ENCODE data around the gene STT3A. TPM values are rescaled to one million over a fixed set of nuclear protein-coding genes. Genes with fewer than 3 reads are reported as not detected.

The STT3A gene
- total RNA-seq, 1 experiment from 2014 or later = 113 TPM

DNA sequence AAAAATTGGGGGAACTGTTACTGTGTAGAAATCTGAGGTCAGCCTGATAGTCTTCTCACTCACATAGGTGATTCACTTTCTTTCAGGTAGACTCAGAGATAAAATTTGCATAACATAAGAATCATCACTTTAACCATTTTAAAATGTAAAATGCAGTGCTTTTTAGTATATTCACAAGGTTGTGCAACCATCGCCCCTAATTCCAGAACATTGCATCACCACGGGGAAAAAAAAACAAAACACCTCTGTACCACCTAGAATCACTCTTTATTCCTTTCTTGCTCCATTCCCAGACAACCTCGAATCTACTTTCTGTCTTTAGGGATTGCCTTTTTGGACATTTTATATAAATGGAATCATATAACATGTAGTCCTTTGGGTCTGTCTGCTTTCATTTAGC is 53.2 kb downstream of the STT3A start:
- ChIA-PET POLR2A (ENCODE audit: unreplicated experiment) (no interaction called here), CTCF (no interaction called here)
- Histone ChIP-seq H3F3A (ENCODE audit: insufficient read depth, low read depth) (no peaks in the 10 kb centered on the region), H2AFZ (no peak overlapping the region), H3K4me2 (no peak overlapping the region), H3K9me2 (ENCODE audit: insufficient read depth) (no peaks in the 10 kb centered on the region), H3K27ac (no peak overlapping the region), H3K36me3 (ENCODE audit: low read depth) (peaks cover 19% of the 10 kb centered on the region), H4K20me1 (ENCODE audit: insufficient read depth) (no peaks in the 10 kb centered on the region), H3K9me3 (ENCODE audit: insufficient read depth, low read depth) (no peaks in the 10 kb centered on the region; the same call in 1 of the 2 replicates), H3K79me2 (ENCODE audit: low read depth) (no peaks in the 10 kb centered on the region), H3K4me3 (no peak overlapping the region), H3K27me3 (ENCODE audit: insufficient read depth, low read depth) (no peaks in the 10 kb centered on the region), H3K4me1 (replicated peaks; ENCODE audit: insufficient read depth) (no peaks in the 10 kb centered on the region)
- TF ChIP-seq, protein P1, sequence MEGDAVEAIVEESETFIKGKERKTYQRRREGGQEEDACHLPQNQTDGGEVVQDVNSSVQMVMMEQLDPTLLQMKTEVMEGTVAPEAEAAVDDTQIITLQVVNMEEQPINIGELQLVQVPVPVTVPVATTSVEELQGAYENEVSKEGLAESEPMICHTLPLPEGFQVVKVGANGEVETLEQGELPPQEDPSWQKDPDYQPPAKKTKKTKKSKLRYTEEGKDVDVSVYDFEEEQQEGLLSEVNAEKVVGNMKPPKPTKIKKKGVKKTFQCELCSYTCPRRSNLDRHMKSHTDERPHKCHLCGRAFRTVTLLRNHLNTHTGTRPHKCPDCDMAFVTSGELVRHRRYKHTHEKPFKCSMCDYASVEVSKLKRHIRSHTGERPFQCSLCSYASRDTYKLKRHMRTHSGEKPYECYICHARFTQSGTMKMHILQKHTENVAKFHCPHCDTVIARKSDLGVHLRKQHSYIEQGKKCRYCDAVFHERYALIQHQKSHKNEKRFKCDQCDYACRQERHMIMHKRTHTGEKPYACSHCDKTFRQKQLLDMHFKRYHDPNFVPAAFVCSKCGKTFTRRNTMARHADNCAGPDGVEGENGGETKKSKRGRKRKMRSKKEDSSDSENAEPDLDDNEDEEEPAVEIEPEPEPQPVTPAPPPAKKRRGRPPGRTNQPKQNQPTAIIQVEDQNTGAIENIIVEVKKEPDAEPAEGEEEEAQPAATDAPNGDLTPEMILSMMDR (conservative IDR thresholded peaks at IDR 0.05) = no peak
- no peak for TF ChIP-seq EZH2 (IDR thresholded peaks at IDR 0.05; ENCODE audit: low read depth)
- intact Hi-C loops (cut with micrococcal nuclease; ENCODE audit: unreplicated experiment) = loop anchor here (5.0 kb wide), 1 partner anchor 34 kb away; no protein-coding TSS in a partner anchor
- DNase-seq = no peak
- BruUV-seq (replicated peaks) = no TSS peak

DNA sequence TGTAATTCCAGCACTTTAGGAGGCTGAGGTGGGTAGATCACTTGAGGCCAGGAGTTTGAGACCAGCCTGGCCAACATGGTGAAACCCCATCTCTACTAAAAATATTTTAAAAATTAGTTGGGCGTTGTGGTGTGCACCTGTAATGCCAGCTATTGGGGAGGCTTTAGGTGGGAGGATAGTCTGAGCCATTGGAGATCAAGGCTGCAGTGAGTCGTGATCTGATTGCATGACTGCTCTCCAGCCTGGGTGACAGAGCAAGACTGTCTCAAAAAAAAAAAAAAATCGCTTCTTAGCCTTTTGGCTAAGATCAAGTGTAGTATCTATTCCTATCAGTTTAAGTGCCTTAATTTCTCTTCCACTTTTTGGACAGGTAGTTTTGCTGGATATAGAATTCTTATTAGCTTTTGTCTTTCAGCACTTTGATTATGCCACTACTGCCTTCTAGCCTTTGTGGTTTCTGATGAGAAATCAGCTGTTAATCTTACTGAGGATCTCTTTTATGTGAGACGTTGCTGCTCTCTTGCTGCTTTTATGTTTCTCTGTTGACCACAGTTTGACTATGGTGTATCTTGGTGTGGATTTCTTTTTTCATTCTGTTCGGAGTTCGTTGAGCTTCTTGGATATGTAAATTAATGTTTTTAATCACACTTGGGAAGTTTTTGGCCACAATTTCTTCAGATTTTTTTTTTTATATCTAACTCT is 57.0 kb downstream of the STT3A start:
- intact Hi-C loops (cut with micrococcal nuclease; ENCODE audit: unreplicated experiment) = loop anchor here (5.0 kb wide), 1 partner anchor 37 kb away; no protein-coding TSS in a partner anchor
- no peak overlapping the region for H3K4me3 ChIP-seq
- no TSS peak for BruUV-seq (replicated peaks)
- TF ChIP-seq, protein P1 (conservative IDR thresholded peaks at IDR 0.05) = no peak
- no peak for TF ChIP-seq EZH2 (IDR thresholded peaks at IDR 0.05; ENCODE audit: low read depth)
- no peaks in the 10 kb centered on the region for H3K4me1 ChIP-seq (replicated peaks; ENCODE audit: insufficient read depth)
- H3K79me2 ChIP-seq (ENCODE audit: low read depth) = no peaks in the 10 kb centered on the region
- peaks cover 21% of the 10 kb centered on the region for H3K36me3 ChIP-seq (ENCODE audit: low read depth)
- DNase-seq = no peak
- ChIA-PET POLR2A (ENCODE audit: unreplicated experiment) (no interaction called here), CTCF (no interaction called here)
- H3K9me3 ChIP-seq (ENCODE audit: insufficient read depth, low read depth) = no peaks in the 10 kb centered on the region; the same call in 1 of the 2 replicates
- H3F3A ChIP-seq (ENCODE audit: insufficient read depth, low read depth) = no peaks in the 10 kb centered on the region
- H3K27ac ChIP-seq = no peak overlapping the region
- no peaks in the 10 kb centered on the region for H3K27me3 ChIP-seq (ENCODE audit: insufficient read depth, low read depth)
- no peaks in the 10 kb centered on the region for H3K9me2 ChIP-seq (ENCODE audit: insufficient read depth)
- H3K4me2 ChIP-seq = no peak overlapping the region
- no peaks in the 10 kb centered on the region for H4K20me1 ChIP-seq (ENCODE audit: insufficient read depth)
- no peak overlapping the region for H2AFZ ChIP-seq

DNA sequence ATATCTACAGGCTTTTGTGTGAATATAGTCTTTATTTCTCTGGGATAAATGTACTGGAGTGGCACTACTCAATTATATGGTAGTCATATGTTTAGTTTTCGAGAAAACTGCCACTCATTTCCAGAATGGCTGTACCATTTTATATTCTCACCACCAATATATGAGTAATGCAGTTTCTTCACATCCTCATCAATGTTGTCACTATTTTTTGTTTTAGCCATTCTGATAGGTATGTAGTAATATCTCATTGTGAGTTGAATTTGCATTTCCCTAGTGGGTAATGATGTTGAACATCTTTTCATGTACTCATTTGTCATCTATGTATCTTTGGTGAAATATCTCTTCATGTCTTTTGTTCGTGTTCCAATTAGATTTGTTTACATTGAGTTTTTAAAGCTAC is 70.0 kb downstream of the STT3A start:
- peaks cover 5% of the 10 kb centered on the region; the same call in 1 of the 2 replicates for H3F3A ChIP-seq (ENCODE audit: insufficient read depth, low read depth)
- intact Hi-C loops (cut with micrococcal nuclease; ENCODE audit: unreplicated experiment) = no loop called here
- no peak overlapping the region for H3K27ac ChIP-seq
- ChIA-PET CTCF (no interaction called here), POLR2A (ENCODE audit: unreplicated experiment) (no interaction called here)
- no peaks in the 10 kb centered on the region for H3K4me1 ChIP-seq (replicated peaks; ENCODE audit: insufficient read depth)
- no peak overlapping the region for H3K4me2 ChIP-seq
- H3K27me3 ChIP-seq (ENCODE audit: insufficient read depth, low read depth) = no peaks in the 10 kb centered on the region
- H3K4me3 ChIP-seq = no peak overlapping the region
- no peak for DNase-seq
- H3K79me2 ChIP-seq (ENCODE audit: low read depth) = no peaks in the 10 kb centered on the region
- H4K20me1 ChIP-seq (ENCODE audit: insufficient read depth) = no peaks in the 10 kb centered on the region
- no TSS peak for BruUV-seq (replicated peaks)
- H2AFZ ChIP-seq = no peak overlapping the region
- H3K9me3 ChIP-seq (ENCODE audit: insufficient read depth, low read depth) = peaks cover 2% of the 10 kb centered on the region; the same call in 1 of the 2 replicates
- TF ChIP-seq, protein P1 (conservative IDR thresholded peaks at IDR 0.05) = no peak
- TF ChIP-seq EZH2 (IDR thresholded peaks at IDR 0.05; ENCODE audit: low read depth) = no peak
- H3K36me3 ChIP-seq (ENCODE audit: low read depth) = peaks cover 12% of the 10 kb centered on the region; the same call in 1 of the 2 replicates
- H3K9me2 ChIP-seq (ENCODE audit: insufficient read depth) = no peaks in the 10 kb centered on the region
